A549 (cell line): Measurements from ENCODE around the gene GPR176. TPM values are rescaled to one million over a fixed set of nuclear protein-coding genes. Genes with fewer than 3 reads are reported as not detected.

ENCODE experiments used
- ATAC-seq, 2 experiments: fragments of 200-7000 bp in 1 of 2; fragments of >200 bp in 1 of 2; cut with Nextera tagmentation in 1 of 2; cut with Tn5 transposase in 1 of 2; 3 replicates each; pipeline versions ENCODE4 v1.8.0 to v1.9.1; 2018 to 2020; ENCODE audit warnings: mild to moderate bottlenecking in 1 of 2, moderate library complexity in 1 of 2
- CTCF ChIA-PET: fragments of 300-600 bp; sonication (Branson Sonifier 250); formaldehyde crosslinking; extraction: SDS; loops from one replicate; lab custom pipeline; 2021; ENCODE audit warnings: antibody characterized with exemption, inconsistent platforms; lab: Yijun Ruan, JAX
- POLR2A ChIA-PET: fragments of 350-600 bp; formaldehyde crosslinking; extraction: SDS; loops from one replicate; lab custom pipeline; 2021; ENCODE audit warnings: antibody characterized with exemption, inconsistent platforms; lab: Yijun Ruan, JAX
- DNase-seq, 2 experiments: peaks; one replicate each; pipeline versions ENCODE4 v3.0.0 to v3.0.0-alpha.2; 2011 to 2016; ENCODE audit warnings: low read depth in 1 of 2, low spot score in 1 of 2
- FAIRE-seq: peaks from 2 replicates; lab custom pipeline; 2011; peaks lifted over from hg19 to GRCh38; lab: Jason Lieb, UNC
- H3K27ac ChIP-seq, 2 experiments: fragments of >200 bp; sonication (Bioruptor Twin); formaldehyde crosslinking; 3 replicates each; pipeline ENCODE4 v1.5.1; 2016 to 2017
- H3K4me1 ChIP-seq: fragments of >200 bp; sonication (Bioruptor Twin); formaldehyde crosslinking; 3 replicates; pipeline ENCODE4 v1.6.1; 2016
- H3K4me2 ChIP-seq: fragments of >200 bp; sonication (Bioruptor Twin); formaldehyde crosslinking; 3 replicates; pipeline ENCODE4 v1.6.1; 2016
- H3K4me3 ChIP-seq: fragments of >200 bp; sonication (Bioruptor Twin); formaldehyde crosslinking; 3 replicates; pipeline ENCODE4 v1.5.1; 2016
- H3K9me3 ChIP-seq: fragments of >200 bp; sonication (Bioruptor Twin); formaldehyde crosslinking; 3 replicates; pipeline ENCODE4 v1.6.1; 2016
- CBX8 ChIP-seq: fragments of 200-600 bp; sonication (generic); IDR thresholded peaks from 2 replicates; pipeline ENCODE4 v1.6.1; 2016
- CHD2 ChIP-seq: fragments of 150-350 bp; IDR thresholded peaks from 2 replicates; pipeline ENCODE4 v1.6.1; 2014; ENCODE audit warnings: low read length; ENCODE audit not compliant: partially characterized antibody
- EHF ChIP-seq: fragments of 250-450 bp; sonication (Bioruptor Pico); IDR thresholded peaks from 2 replicates; pipeline ENCODE4 v1.5.0; 2020; ENCODE audit warnings: mild to moderate bottlenecking
- EHMT2 ChIP-seq: fragments of 200-600 bp; sonication (generic); IDR thresholded peaks from 2 replicates; pipeline ENCODE4 v1.6.1; 2016; ENCODE audit warnings: antibody characterized with exemption, low read depth, mild to moderate bottlenecking, moderate library complexity
- HOXA7 ChIP-seq: fragments of 250-450 bp; sonication (Bioruptor Pico); IDR thresholded peaks from 2 replicates; pipeline ENCODE4 v1.5.0; 2020; ENCODE audit warnings: mild to moderate bottlenecking, moderate library complexity
- HOXB13 ChIP-seq: fragments of 250-450 bp; sonication (Bioruptor Pico); IDR thresholded peaks from 2 replicates; pipeline ENCODE4 v1.5.0; 2020; ENCODE audit warnings: low read depth, mild to moderate bottlenecking, moderate library complexity
- HOXB5 ChIP-seq: fragments of 250-450 bp; sonication (Bioruptor Pico); IDR thresholded peaks from 2 replicates; pipeline ENCODE4 v1.5.0; 2020; ENCODE audit warnings: mild to moderate bottlenecking, moderate library complexity
- NFE2L2 ChIP-seq: fragments of 150-350 bp; conservative IDR thresholded peaks from 2 replicates; pipeline ENCODE4 v1.6.1; 2014; ENCODE audit warnings: low read length
- PHF8 ChIP-seq: fragments of 200-600 bp; sonication (generic); IDR thresholded peaks from 2 replicates; pipeline ENCODE4 v1.6.1; 2016; ENCODE audit warnings: low read depth, mild to moderate bottlenecking, antibody characterized with exemption, moderate library complexity, borderline replicate concordance
- POLR2AphosphoS2 ChIP-seq: conservative IDR thresholded peaks from 2 replicates; pipeline ENCODE4 v1.6.1; 2012; ENCODE audit warnings: low read length, improper control_type of control experiment, inconsistent platforms
- RAD21 ChIP-seq, 2 experiments: fragments of >200 bp in 1 of 2; sonication (Bioruptor Twin) in 1 of 2; formaldehyde crosslinking in 1 of 2; IDR thresholded peaks in 1 of 2; conservative IDR thresholded peaks in 1 of 2; 2 replicates in 1 of 2; 3 replicates in 1 of 2; pipeline ENCODE4 v1.6.1; 2012 to 2018; ENCODE audit warnings: inconsistent platforms in 1 of 2
- RARB ChIP-seq: fragments of 250-450 bp; sonication (Bioruptor Pico); IDR thresholded peaks from 2 replicates; pipeline ENCODE4 v1.8.0; 2021; ENCODE audit warnings: mild to moderate bottlenecking, moderate library complexity
- RFX5 ChIP-seq: fragments of 450-650 bp; IDR thresholded peaks from 2 replicates; pipeline ENCODE4 v1.7.1; 2014; ENCODE audit warnings: antibody characterized with exemption, mild to moderate bottlenecking, moderate library complexity
- SMC3 ChIP-seq: fragments of >200 bp; sonication (Bioruptor Twin); formaldehyde crosslinking; IDR thresholded peaks from 3 replicates; pipeline ENCODE4 v1.6.1; 2018; ENCODE audit warnings: inconsistent platforms
- SREBF2 ChIP-seq: fragments of 450-650 bp; IDR thresholded peaks from 2 replicates; pipeline ENCODE4 v1.6.1; 2014; ENCODE audit warnings: mild to moderate bottlenecking, moderate library complexity
- TFCP2L1 ChIP-seq: fragments of 250-450 bp; sonication (Bioruptor Pico); IDR thresholded peaks from 2 replicates; pipeline ENCODE4 v1.5.0; 2021; ENCODE audit warnings: mild to moderate bottlenecking
- ZNF302 ChIP-seq: fragments of 250-450 bp; sonication (Bioruptor Pico); IDR thresholded peaks from 2 replicates; pipeline ENCODE4 v1.9.0; 2021; ENCODE audit warnings: inconsistent platforms, mild to moderate bottlenecking, moderate library complexity
- WGBS: methylation state at CpG from one replicate; pipeline ENCODE4 v1.1.6; 2017; ENCODE audit errors: missing lambda C conversion rate; 5-methylcytosine and 5-hydroxymethylcytosine counted together
- polyA plus RNA-seq, 4 experiments: library from polyadenylated mRNA; depleted of rRNA in 3 of 4; stranded (reverse); fragments of >200 nt; fragmentation: RNase III in 1 of 4; extraction: RNeasy Plus Mini Kit Qiagen cat#74134 plus additional on column Dnase treatment in 1 of 4; gene quantifications; 2 replicates in 3 of 4; 3 replicates in 1 of 4; pipeline ENCODE4 v1.2.3, GENCODE V29; 2011 to 2017
- TF ChIP-seq, protein P1 (sequence below): fragments of >200 bp; sonication (Bioruptor Twin); formaldehyde crosslinking; IDR thresholded peaks from 3 replicates; pipeline ENCODE4 v1.5.1; 2016
- TF ChIP-seq, protein P2 (sequence below): IDR thresholded peaks from 2 replicates; pipeline ENCODE4 v1.6.1; 2012
- TF ChIP-seq, protein P3 (sequence below): IDR thresholded peaks from 2 replicates; pipeline ENCODE4 v1.6.1; 2012; ENCODE audit warnings: low read depth, borderline replicate concordance
- TF ChIP-seq, protein P4 (sequence below): fragments of >200 bp; sonication (Bioruptor Twin); formaldehyde crosslinking; IDR thresholded peaks from 3 replicates; pipeline ENCODE4 v1.6.1; 2016
- TF ChIP-seq, protein P5 (sequence below): fragments of 150-350 bp; IDR thresholded peaks from 2 replicates; pipeline ENCODE4 v1.6.1; 2014; ENCODE audit warnings: low read depth, mild to moderate bottlenecking, low read length

The GPR176 gene
- polyA plus RNA-seq, 2 of the 4 experiments (the other 2 are of a cell fraction): 1.5 to 8.1 TPM

DNA sequence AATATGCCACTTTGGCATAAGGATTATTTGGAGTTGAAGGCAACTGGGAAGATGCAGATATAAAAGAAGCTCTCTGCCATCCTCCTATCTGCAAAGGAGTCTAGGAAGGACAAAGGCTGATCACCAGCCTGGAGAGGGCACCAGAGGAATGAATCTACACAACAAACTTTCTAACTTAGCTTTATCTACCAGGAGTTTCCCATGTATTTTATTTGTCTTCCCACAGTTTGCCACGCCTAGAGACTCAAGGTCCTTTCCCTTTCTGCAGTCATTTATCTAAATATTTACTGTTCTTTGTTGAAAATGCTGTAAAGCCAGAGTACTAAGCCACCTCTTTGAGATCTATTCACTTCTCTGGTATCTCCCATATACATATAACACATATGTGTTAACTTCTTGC, 32.2 kb downstream of the GPR176 start:
- peak; percentile 5 to 50 for DNase-seq
- no peak overlapping the region for H3K4me3 ChIP-seq
- ChIA-PET POLR2A (interaction anchor here (1.5 kb wide), 1 partner anchor 46 kb away, joined by 11 read pairs; the partner anchor contains the start of gene EIF2AK4), CTCF (interaction anchor here (0.7 to 2.3 kb wide), 8 partner anchors 25 to 387 kb away, joined by 3 to 10 read pairs (median 3); no protein-coding TSS in a partner anchor)
- no peak for FAIRE-seq
- peak; percentile 81 to 82; a peak in 5 of 6 replicates for ATAC-seq
- H3K27ac ChIP-seq: no peak overlapping the region
- 8% methylated on average over 1 of the region's 1 CpG for WGBS
- no peaks in the 10 kb centered on the region for H3K9me3 ChIP-seq
- peak overlapping the region; percentile 19; the same call in 1 of the 3 replicates for H3K4me2 ChIP-seq
- no peak for TF ChIP-seq PHF8
- TF ChIP-seq, protein P1, sequence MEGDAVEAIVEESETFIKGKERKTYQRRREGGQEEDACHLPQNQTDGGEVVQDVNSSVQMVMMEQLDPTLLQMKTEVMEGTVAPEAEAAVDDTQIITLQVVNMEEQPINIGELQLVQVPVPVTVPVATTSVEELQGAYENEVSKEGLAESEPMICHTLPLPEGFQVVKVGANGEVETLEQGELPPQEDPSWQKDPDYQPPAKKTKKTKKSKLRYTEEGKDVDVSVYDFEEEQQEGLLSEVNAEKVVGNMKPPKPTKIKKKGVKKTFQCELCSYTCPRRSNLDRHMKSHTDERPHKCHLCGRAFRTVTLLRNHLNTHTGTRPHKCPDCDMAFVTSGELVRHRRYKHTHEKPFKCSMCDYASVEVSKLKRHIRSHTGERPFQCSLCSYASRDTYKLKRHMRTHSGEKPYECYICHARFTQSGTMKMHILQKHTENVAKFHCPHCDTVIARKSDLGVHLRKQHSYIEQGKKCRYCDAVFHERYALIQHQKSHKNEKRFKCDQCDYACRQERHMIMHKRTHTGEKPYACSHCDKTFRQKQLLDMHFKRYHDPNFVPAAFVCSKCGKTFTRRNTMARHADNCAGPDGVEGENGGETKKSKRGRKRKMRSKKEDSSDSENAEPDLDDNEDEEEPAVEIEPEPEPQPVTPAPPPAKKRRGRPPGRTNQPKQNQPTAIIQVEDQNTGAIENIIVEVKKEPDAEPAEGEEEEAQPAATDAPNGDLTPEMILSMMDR: peak; percentile 32
- TF ChIP-seq, protein P2, sequence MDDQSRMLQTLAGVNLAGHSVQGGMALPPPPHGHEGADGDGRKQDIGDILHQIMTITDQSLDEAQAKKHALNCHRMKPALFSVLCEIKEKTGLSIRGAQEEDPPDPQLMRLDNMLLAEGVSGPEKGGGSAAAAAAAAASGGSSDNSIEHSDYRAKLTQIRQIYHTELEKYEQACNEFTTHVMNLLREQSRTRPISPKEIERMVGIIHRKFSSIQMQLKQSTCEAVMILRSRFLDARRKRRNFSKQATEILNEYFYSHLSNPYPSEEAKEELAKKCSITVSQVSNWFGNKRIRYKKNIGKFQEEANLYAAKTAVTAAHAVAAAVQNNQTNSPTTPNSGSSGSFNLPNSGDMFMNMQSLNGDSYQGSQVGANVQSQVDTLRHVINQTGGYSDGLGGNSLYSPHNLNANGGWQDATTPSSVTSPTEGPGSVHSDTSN: no peak
- no peak for TF ChIP-seq RFX5
- TF ChIP-seq, protein P3, sequence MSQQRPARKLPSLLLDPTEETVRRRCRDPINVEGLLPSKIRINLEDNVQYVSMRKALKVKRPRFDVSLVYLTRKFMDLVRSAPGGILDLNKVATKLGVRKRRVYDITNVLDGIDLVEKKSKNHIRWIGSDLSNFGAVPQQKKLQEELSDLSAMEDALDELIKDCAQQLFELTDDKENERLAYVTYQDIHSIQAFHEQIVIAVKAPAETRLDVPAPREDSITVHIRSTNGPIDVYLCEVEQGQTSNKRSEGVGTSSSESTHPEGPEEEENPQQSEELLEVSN: no peak
- TF ChIP-seq, protein P4, sequence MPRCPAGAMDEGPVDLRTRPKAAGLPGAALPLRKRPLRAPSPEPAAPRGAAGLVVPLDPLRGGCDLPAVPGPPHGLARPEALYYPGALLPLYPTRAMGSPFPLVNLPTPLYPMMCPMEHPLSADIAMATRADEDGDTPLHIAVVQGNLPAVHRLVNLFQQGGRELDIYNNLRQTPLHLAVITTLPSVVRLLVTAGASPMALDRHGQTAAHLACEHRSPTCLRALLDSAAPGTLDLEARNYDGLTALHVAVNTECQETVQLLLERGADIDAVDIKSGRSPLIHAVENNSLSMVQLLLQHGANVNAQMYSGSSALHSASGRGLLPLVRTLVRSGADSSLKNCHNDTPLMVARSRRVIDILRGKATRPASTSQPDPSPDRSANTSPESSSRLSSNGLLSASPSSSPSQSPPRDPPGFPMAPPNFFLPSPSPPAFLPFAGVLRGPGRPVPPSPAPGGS: no peak
- peak; percentile 40 to 41; a peak in 3 of 5 replicates for TF ChIP-seq RAD21 (conservative IDR thresholded peaks at IDR 0.05 in 1 of 2, IDR thresholded peaks at IDR 0.05 in 1 of 2)
- TF ChIP-seq SMC3: 0 out of 3 replicates have a peak, but pooled peaks have one; percentile 16
- TF ChIP-seq HOXB5: no peak
- TF ChIP-seq SREBF2: no peak
- no peak for TF ChIP-seq NFE2L2
- TF ChIP-seq, protein P5, sequence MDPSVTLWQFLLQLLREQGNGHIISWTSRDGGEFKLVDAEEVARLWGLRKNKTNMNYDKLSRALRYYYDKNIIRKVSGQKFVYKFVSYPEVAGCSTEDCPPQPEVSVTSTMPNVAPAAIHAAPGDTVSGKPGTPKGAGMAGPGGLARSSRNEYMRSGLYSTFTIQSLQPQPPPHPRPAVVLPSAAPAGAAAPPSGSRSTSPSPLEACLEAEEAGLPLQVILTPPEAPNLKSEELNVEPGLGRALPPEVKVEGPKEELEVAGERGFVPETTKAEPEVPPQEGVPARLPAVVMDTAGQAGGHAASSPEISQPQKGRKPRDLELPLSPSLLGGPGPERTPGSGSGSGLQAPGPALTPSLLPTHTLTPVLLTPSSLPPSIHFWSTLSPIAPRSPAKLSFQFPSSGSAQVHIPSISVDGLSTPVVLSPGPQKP: no peak
- TF ChIP-seq TFCP2L1 (CRISPR knock-in tag): no peak
- H3K4me1 ChIP-seq: no peaks in the 10 kb centered on the region

DNA sequence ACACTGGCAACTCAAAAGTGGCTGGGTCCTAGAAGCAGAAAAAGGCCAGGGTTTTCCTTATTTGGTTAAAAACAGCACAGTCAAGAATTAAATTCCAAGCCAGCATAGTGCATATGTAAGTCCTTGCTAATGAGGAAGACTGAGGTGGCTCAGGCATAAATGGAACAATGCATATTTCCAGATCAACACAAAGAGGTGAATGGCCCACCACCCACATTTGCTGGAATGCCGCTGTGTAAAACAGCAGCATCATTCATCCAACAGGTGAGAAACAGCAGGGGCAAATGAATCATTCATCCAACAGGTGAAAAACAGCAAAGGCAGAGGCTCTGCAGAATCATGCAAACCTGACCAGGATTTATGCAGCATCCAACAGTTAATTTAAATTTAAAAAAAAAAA, 32.9 kb downstream of the GPR176 start:
- ChIA-PET CTCF (interaction anchor here (0.7 to 2.3 kb wide), 8 partner anchors 25 to 388 kb away, joined by 3 to 10 read pairs (median 3); no protein-coding TSS in a partner anchor), POLR2A (interaction anchor here (1.5 kb wide), 1 partner anchor 47 kb away, joined by 11 read pairs; the partner anchor contains the start of gene EIF2AK4)
- DNase-seq: no peak
- ATAC-seq: no peak
- H3K4me2 ChIP-seq: no peak overlapping the region
- no peak for FAIRE-seq
- no peaks in the 10 kb centered on the region for H3K9me3 ChIP-seq
- 63% methylated on average over 1 of the region's 1 CpG for WGBS
- H3K27ac ChIP-seq: no peak overlapping the region
- TF ChIP-seq CHD2 (no peak), EHF (CRISPR knock-in tag) (no peak), CBX8 (no peak), EHMT2 (no peak), RARB (CRISPR knock-in tag) (no peak), PHF8 (no peak), TFCP2L1 (CRISPR knock-in tag) (no peak), ZNF302 (no peak), HOXA7 (no peak), HOXB13 (CRISPR knock-in tag) (no peak), RAD21 (conservative IDR thresholded peaks at IDR 0.05 in 1 of 2, IDR thresholded peaks at IDR 0.05 in 1 of 2) (no peak), POLR2AphosphoS2 (no peak)
- TF ChIP-seq, protein P5: no peak
- TF ChIP-seq, all 56 proteins: peak for 0
- H3K4me1 ChIP-seq: no peaks in the 10 kb centered on the region
- H3K4me3 ChIP-seq: no peak overlapping the region
